GM19240 (cell line): ENCODE measurements around the gene GDF11.

Experiments
- DNase-seq: peaks from one replicate; pipeline ENCODE4 v3.0.0; 2011; ENCODE audit warnings: low spot score; ENCODE audit not compliant: insufficient read length

Gene GDF11

DNA sequence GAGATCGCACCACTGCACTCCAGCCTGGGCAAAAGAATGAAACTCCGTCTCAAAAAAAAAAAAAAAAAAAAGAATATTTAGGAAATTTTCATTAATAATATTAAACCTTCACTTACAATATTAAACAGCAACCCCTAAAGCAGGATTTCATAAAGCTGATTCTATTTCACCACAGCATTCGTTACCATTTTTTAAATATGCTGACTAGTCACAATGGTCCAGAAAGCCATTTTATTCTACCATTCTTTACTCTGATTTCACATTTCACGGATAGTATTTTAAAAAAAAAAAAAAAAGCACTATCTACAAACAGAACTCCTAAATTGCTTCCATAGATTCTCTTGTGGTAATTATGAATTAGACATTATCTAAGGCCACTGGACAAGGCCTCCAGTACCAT lies 47.0 kb downstream of the GDF11 start:
- DNase-seq, result no peak

DNA sequence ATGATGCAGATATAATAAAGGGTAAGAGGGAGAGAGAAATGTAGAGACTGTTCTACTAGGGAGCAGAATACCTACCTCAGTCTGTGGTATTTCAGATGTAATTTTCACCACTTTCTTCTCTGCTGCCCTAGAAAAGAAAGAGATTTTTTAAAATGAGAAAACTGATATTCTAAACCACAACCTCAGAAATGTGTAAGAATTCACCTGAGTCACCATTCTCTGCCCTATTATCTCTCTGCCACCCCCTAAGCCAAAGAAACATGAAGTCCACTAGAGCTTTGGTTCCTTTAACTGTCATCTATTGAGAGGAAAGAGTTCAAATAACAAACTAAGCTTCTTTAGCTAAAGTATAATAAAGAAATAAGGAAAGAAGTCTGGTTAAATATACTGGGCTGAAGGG lies 53.0 kb downstream of the GDF11 start:
- DNase-seq, result no peak

GRCh38 chr12:55797068-55797467 lies 54.1 kb downstream of the GDF11 start:
- no peak for DNase-seq

DNA sequence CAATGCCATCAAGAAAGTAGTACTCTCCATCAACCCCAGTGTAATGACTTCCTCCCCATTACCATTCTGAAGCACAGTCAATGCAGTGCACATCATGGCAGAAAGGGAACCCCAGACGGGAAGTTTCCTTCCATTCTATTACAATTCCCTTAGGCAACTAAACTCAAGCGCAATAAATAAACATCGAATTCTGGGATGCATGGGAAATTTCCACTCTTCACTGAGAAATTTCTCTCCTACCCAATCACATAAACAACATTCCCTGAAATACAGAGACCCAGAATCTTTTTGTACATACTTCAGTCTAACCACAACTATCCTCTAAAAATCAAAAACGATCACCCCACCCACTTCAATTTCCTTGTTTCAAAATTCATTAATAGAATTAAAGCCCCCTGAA lies 54.6 kb downstream of the GDF11 start:
- no peak for DNase-seq
